ENCODE data around the gene CNTNAP2.

CNTNAP2 gene

GRCh38 chr7:147282204-147282603 is 1165.6 kb downstream of the CNTNAP2 start:
- Histone ChIP-seq H3K9me3 (no peaks in the 10 kb centered on the region), H3K4me1 (no peaks in the 10 kb centered on the region), H3K36me3 (no peaks in the 10 kb centered on the region), H3K9ac (no peak overlapping the region), H3K27ac (no peak overlapping the region), H3K4me3 (no peak overlapping the region), H4K20me1 (no peaks in the 10 kb centered on the region), H3K4me2 (no peak overlapping the region), H3K27me3 (no peaks in the 10 kb centered on the region)
- TF ChIP-seq Cebpa-rat (IDR thresholded peaks at IDR 0.05) = no peak

- Histone ChIP-seq H3K4me3 (no peak overlapping the region), H3K4me2 (no peak overlapping the region), H3K36me3 (no peaks in the 10 kb centered on the region), H3K27ac (no peak overlapping the region), H4K20me1 (no peaks in the 10 kb centered on the region), H3K27me3 (no peaks in the 10 kb centered on the region), H3K9me3 (no peaks in the 10 kb centered on the region), H3K4me1 (peaks cover 6% of the 10 kb centered on the region; the same call in 1 of the 2 replicates), H3K9ac (no peak overlapping the region)
- TF ChIP-seq Cebpa-rat (IDR thresholded peaks at IDR 0.05) = no peak
Measured at GRCh38 chr7:147296201-147296600, 1179.6 kb downstream of the CNTNAP2 start.

GRCh38 chr7:147296986-147297385 is 1180.4 kb downstream of the CNTNAP2 start:
- no peaks in the 10 kb centered on the region for H3K36me3 ChIP-seq
- no peak for TF ChIP-seq Cebpa-rat (IDR thresholded peaks at IDR 0.05)

DNA sequence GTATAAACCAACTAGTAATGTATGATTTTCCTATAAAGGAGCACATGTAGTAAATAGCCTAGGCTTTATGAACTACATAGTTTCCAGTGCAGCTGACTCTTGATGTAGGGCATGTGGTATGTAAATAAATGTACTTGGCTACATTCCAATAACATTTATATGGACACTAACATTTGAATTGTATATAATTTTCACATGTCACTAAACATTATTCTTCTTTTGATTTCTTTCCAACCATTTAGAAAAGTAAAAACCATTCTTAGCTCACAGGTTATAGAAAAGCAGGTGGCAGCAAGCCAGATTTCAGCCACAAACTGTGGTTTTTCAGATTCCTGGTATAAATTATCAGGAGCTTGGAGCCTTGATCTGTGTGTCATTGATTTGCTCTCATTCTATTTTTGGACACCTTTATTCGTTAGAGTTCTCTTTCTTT is 1182.0 kb downstream of the CNTNAP2 start:
- Histone ChIP-seq H3K27me3 (no peaks in the 10 kb centered on the region), H3K9ac (no peak overlapping the region), H4K20me1 (no peaks in the 10 kb centered on the region), H3K27ac (no peak overlapping the region), H3K4me1 (peaks cover 6% of the 10 kb centered on the region; the same call in 1 of the 2 replicates), H3K4me3 (no peak overlapping the region), H3K9me3 (no peaks in the 10 kb centered on the region), H3K4me2 (peak overlapping the region; percentile 21; the same call in 1 of the 2 replicates), H3K36me3 (no peaks in the 10 kb centered on the region)
- no peak for TF ChIP-seq Cebpa-rat (IDR thresholded peaks at IDR 0.05)

More at GRCh38 chr7:147296986-147297385, 1180.4 kb downstream of the CNTNAP2 start:
- Histone ChIP-seq H3K27ac (no peak overlapping the region), H3K4me1 (peaks cover 6% of the 10 kb centered on the region; the same call in 1 of the 2 replicates), H3K9ac (no peak overlapping the region), H3K27me3 (no peaks in the 10 kb centered on the region), H3K4me2 (no peak overlapping the region), H3K9me3 (no peaks in the 10 kb centered on the region), H3K4me3 (no peak overlapping the region), H4K20me1 (no peaks in the 10 kb centered on the region)

DNA sequence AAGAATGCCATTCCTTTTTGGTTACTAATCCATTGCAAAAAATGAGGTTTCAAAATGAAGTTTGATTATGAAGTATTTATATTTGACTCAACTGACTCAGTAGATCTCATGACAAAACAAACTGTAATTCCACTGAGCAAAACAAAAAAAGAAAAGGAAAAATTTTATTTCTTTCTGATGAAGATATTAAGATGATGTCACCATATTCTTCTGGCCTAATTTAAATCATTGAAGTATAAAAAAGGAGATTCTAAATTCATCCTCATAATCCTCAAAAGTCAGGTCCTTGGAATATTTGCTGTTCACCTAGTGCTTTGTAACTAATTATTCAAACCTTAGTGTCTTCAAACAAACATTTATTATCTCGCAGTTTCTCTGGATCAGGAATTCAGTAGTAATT is 1183.7 kb downstream of the CNTNAP2 start:
- H3K27me3 ChIP-seq = no peaks in the 10 kb centered on the region
- H3K9ac ChIP-seq = no peak overlapping the region
- no peaks in the 10 kb centered on the region for H3K9me3 ChIP-seq
- no peaks in the 10 kb centered on the region for H4K20me1 ChIP-seq
- H3K4me1 ChIP-seq = peaks cover 6% of the 10 kb centered on the region; the same call in 1 of the 2 replicates
- H3K4me2 ChIP-seq = no peak overlapping the region
- no peak for TF ChIP-seq Cebpa-rat (IDR thresholded peaks at IDR 0.05)
- H3K4me3 ChIP-seq = no peak overlapping the region
- H3K27ac ChIP-seq = no peak overlapping the region
- H3K36me3 ChIP-seq = no peaks in the 10 kb centered on the region

DNA sequence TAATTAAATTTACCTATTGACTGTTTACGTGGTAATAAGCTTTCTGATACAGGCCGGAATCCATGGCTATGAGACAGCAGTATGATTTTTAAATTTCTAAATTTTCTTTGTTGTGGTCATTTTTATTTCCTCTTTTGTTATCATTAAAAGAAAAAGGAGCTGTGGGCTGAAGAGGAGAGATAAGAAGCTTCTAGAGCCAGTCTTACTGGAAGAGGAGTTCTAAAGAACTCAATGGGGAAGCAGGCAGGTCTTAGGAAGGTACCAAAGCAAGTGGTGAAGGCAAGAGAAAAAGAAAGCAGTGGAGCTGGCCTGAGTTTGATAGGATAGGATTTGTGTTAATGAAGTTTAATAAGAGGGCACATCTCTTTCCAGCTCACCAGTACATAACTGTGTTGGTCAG is 1187.8 kb downstream of the CNTNAP2 start:
- H3K9me3 ChIP-seq = no peaks in the 10 kb centered on the region
- H3K9ac ChIP-seq = no peak overlapping the region
- H3K4me3 ChIP-seq = no peak overlapping the region
- H3K36me3 ChIP-seq = no peaks in the 10 kb centered on the region
- TF ChIP-seq Cebpa-rat (IDR thresholded peaks at IDR 0.05) = no peak
- H3K27me3 ChIP-seq = no peaks in the 10 kb centered on the region
- no peak overlapping the region for H3K4me2 ChIP-seq
- no peak overlapping the region for H3K27ac ChIP-seq
- H3K4me1 ChIP-seq = no peaks in the 10 kb centered on the region
- H4K20me1 ChIP-seq = no peaks in the 10 kb centered on the region

DNA sequence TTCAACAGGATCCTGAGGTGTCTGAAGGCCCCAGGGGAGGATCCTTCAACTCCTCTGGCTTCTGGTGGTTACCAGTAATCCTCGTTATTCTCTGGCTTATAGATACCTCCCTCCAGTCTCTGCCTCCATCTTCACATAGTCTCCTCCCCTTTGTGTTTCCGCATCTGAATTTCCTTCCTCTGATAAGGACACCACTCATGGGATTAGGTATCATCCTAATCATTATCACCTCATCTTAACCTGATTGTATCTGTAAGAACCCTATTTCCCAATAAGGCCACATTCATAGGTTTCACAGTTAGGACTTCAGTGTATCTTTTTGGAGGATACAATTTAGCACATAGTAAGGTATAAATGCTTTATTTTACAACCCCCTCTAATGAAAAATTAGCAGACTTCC is 1189.2 kb downstream of the CNTNAP2 start:
- Histone ChIP-seq H3K9ac (no peak overlapping the region), H3K9me3 (no peaks in the 10 kb centered on the region), H3K4me2 (no peak overlapping the region), H3K36me3 (no peaks in the 10 kb centered on the region), H3K4me1 (no peaks in the 10 kb centered on the region), H3K4me3 (no peak overlapping the region), H3K27ac (no peak overlapping the region), H3K27me3 (no peaks in the 10 kb centered on the region), H4K20me1 (no peaks in the 10 kb centered on the region)
- TF ChIP-seq Cebpa-rat (IDR thresholded peaks at IDR 0.05) = no peak

DNA sequence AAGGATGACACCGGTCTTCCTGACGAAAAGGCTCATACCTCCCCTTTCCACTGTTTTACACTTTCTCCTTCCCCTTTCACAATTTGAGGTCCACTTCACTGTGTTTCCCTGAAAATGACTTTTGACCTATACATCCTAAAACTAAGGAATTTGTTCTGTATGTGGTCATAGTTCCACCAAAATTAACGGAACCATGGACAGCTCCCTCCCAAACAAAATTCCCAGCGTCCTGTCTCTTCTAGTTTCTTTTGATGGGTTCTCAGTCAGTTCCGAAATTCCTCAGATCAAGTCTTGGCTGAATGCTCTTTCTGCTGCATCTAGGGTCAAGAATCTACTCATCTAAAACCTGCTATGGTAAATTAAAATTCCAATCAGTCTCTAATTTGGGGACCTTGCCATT is 1191.9 kb downstream of the CNTNAP2 start:
- H3K27me3 ChIP-seq = no peaks in the 10 kb centered on the region
- H3K9me3 ChIP-seq = no peaks in the 10 kb centered on the region
- no peak overlapping the region for H3K4me2 ChIP-seq
- no peak overlapping the region for H3K9ac ChIP-seq
- no peaks in the 10 kb centered on the region for H3K36me3 ChIP-seq
- peaks cover 6% of the 10 kb centered on the region for H3K4me1 ChIP-seq
- H3K4me3 ChIP-seq = no peak overlapping the region
- TF ChIP-seq Cebpa-rat (IDR thresholded peaks at IDR 0.05) = no peak
- H3K27ac ChIP-seq = no peak overlapping the region
- H4K20me1 ChIP-seq = no peaks in the 10 kb centered on the region

DNA sequence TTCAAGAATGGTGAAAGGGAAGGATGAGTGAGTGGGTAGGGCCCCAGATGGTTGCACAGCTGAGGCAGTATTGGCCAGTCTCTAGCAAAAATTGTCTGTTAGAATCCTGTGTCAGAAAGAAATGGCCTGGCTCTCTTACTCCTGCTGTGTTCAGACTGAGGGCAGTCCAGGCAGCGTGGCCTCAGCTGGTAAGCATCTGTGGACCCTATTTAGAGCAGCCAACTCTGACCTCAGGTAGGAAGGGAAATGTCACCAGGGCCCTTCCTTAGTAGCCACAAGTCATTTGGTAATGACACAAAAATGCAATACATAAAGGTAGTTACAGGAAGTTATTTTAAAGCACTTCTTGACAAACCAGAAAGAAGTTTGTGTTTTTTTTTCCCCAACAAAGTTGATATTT is 1194.7 kb downstream of the CNTNAP2 start:
- no peak overlapping the region for H3K27ac ChIP-seq
- no peak overlapping the region for H3K9ac ChIP-seq
- H3K36me3 ChIP-seq = no peaks in the 10 kb centered on the region
- peaks cover 6% of the 10 kb centered on the region for H3K4me1 ChIP-seq
- H3K4me3 ChIP-seq = no peak overlapping the region
- H3K27me3 ChIP-seq = no peaks in the 10 kb centered on the region
- no peaks in the 10 kb centered on the region for H4K20me1 ChIP-seq
- no peak overlapping the region for H3K4me2 ChIP-seq
- no peak for TF ChIP-seq Cebpa-rat (IDR thresholded peaks at IDR 0.05)
- no peaks in the 10 kb centered on the region for H3K9me3 ChIP-seq

DNA sequence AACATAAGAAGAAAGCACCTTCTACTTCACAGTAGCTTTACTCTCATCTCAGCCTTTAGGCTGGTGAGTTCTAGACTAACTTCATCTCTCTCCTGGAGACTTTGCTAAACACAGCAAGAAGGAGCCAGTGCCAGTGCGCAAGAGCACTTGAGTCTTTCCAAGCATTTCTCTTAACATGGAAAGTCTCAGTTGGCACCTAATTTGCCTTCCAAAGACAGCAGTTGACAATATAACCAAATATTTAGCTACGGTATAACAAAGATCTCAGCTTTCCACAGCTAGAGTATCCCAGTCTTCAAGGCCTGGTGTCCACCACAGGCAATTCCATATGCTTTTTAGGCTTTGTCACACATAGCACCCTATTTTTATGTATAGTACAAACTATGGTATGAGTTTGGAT is 1204.9 kb downstream of the CNTNAP2 start:
- no peak overlapping the region for H3K9ac ChIP-seq
- H3K36me3 ChIP-seq = no peaks in the 10 kb centered on the region
- no peaks in the 10 kb centered on the region for H4K20me1 ChIP-seq
- no peaks in the 10 kb centered on the region for H3K9me3 ChIP-seq
- no peak for TF ChIP-seq Cebpa-rat (IDR thresholded peaks at IDR 0.05)
- H3K4me3 ChIP-seq = no peak overlapping the region
- H3K4me2 ChIP-seq = no peak overlapping the region
- H3K4me1 ChIP-seq = no peaks in the 10 kb centered on the region
- no peaks in the 10 kb centered on the region for H3K27me3 ChIP-seq
- H3K27ac ChIP-seq = no peak overlapping the region

DNA sequence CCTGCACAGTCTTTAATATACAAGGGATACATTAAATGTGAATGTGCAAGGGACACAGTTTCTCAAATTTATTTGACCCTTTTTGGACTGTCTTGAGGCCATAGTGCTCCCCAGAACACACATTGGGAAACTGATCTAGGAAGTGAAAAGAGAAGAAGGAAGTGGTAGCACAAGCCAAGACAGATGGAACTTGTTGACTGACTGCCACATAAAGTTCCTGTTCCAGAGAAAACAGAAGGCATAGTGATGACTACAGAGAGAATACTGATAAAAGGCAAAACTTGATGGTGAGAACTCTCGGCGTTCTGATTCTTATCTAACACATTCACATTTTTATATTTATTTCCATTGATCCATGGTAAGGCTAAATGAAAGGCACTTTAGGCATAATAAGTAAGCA is 1216.4 kb downstream of the CNTNAP2 start:
- H3K36me3 ChIP-seq = no peaks in the 10 kb centered on the region
- no peak overlapping the region for H3K4me3 ChIP-seq
- H3K9me3 ChIP-seq = no peaks in the 10 kb centered on the region
- no peak overlapping the region for H3K4me2 ChIP-seq
- TF ChIP-seq Cebpa-rat (IDR thresholded peaks at IDR 0.05) = no peak
- no peaks in the 10 kb centered on the region for H4K20me1 ChIP-seq
- H3K4me1 ChIP-seq = no peaks in the 10 kb centered on the region
- H3K27ac ChIP-seq = no peak overlapping the region
- H3K27me3 ChIP-seq = no peaks in the 10 kb centered on the region
- H3K9ac ChIP-seq = no peak overlapping the region
